Central memory CD8-positive, alpha-beta T cell (primary cell): ENCODE measurements around the gene C21orf91.

Experiments
- ATAC-seq: fragments of 150-1000 bp; cut with Tn5 transposase; replicated peaks from 2 replicates; pipeline ENCODE4 v1.10.0; 2022; ENCODE audit warnings: mild to moderate bottlenecking, moderate FRiP score, moderate number of reproducible peaks; ENCODE audit not compliant: poor library complexity, severe bottlenecking; ENCODE audit errors: extremely low read depth
- DNase-seq, 2 donors: peaks; one replicate each; pipeline ENCODE4 v3.0.0; 2021; ENCODE audit warnings: low spot score in 2 of 2
- H3K27ac Mint-ChIP-seq: one replicate; pipeline ENCODE4 v1.8.0; 2022; ENCODE audit warnings: low read depth, mild to moderate bottlenecking, moderate library complexity, mixed read lengths
- H3K27me3 Mint-ChIP-seq: one replicate; pipeline ENCODE4 v1.8.0; 2022; ENCODE audit warnings: mixed read lengths
- H3K36me3 Mint-ChIP-seq: one replicate; pipeline ENCODE4 v1.8.0; 2022; ENCODE audit warnings: mild to moderate bottlenecking, moderate library complexity, mixed read lengths; ENCODE audit not compliant: insufficient read depth
- H3K4me1 Mint-ChIP-seq: one replicate; pipeline ENCODE4 v1.8.0; 2022; ENCODE audit warnings: mixed read lengths
- H3K4me3 Mint-ChIP-seq: one replicate; pipeline ENCODE4 v1.8.0; 2022; ENCODE audit warnings: mild to moderate bottlenecking, moderate library complexity, mixed read lengths
- H3K9me3 Mint-ChIP-seq: one replicate; pipeline ENCODE4 v1.8.0; 2022; ENCODE audit warnings: mixed read lengths

C21orf91 gene

DNA sequence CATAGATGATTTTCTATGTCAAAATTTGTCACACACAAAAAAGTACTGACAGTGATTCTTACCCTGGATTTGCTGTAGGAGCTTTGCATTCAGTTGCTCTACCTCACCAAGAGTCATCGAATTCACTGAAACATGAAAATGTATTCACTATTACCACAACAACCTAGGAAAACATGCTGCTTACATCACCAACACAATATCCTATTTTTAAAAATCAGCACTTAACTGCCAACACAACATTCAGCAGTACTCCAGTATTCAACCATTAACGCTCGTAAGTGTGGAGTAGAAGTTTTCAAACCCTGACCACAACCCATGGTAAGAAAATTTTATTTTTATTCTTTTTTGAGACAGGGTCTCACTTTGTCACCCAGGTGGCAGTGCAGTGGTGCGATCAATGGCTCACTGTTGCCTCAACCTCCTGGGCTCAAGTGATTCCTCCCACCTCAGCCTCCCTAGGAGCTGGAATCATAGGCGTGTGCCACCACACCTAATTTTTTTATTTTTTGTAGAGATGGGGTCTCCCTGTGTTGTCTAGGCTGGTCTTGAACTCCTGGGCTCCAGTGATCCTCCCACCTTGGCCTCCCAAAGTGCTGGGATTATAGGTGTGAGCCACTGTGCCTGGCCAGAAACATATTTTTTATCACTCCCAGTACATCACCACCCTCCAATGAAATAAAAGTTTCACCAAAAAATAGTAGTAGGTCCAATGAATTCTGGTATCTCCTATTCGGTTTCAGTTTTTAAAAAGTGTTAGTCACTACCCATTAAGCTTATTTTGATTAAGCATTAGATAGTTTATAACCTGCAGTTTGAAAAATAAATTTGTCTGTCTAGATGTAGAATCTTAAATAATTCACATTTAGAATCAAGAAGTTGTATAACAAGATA lies 23.8 kb downstream of the C21orf91 start:
- DNase-seq (no peak), ATAC-seq (peak; percentile 13)
- peaks cover 12% of the 10 kb centered on the region for H3K36me3 Mint-ChIP-seq
- no peaks in the 10 kb centered on the region for H3K27me3 Mint-ChIP-seq
- H3K9me3 Mint-ChIP-seq, result no peaks in the 10 kb centered on the region
- peak overlapping the region; percentile 70 for H3K4me3 Mint-ChIP-seq
- H3K4me1 Mint-ChIP-seq, result peaks cover 40% of the 10 kb centered on the region
- H3K27ac Mint-ChIP-seq, result peak overlapping the region; percentile 89

DNA sequence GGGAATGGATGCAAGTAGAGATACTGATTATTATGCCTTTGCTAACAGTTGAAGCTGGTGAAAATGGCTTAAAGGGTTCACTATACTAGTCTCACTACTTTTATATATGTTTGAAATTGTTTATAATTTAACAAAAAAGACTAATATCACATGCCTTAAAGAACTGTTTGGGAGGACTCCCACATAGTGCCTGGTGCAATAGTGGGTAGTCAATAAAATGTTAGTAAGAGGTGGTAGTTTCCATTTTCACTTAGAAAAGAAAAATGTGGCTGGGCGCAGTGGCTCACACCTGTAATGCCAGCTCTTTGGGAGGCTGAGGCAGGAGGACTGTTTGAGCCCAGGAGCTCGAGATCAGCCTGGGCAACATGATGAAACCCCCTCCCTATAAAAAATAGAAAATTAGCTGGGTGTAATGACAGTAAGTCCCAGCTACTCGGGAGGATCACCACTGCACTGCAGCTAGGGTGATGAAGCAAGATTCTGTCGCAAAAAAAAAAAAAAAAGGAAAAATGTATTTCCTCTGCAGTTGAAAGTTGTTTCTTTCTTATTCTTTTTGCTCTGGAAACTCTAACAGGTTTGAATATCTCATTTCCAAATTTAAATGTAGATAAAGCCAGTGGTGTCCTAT lies 24.5 kb downstream of the C21orf91 start:
- DNase-seq (no peak), ATAC-seq (peak; percentile 11)
- Mint-ChIP-seq H3K36me3 (peaks cover 12% of the 10 kb centered on the region), H3K4me3 (peak overlapping the region; percentile 70), H3K27me3 (no peaks in the 10 kb centered on the region), H3K4me1 (peaks cover 47% of the 10 kb centered on the region), H3K9me3 (no peaks in the 10 kb centered on the region), H3K27ac (peak overlapping the region; percentile 89)

DNA sequence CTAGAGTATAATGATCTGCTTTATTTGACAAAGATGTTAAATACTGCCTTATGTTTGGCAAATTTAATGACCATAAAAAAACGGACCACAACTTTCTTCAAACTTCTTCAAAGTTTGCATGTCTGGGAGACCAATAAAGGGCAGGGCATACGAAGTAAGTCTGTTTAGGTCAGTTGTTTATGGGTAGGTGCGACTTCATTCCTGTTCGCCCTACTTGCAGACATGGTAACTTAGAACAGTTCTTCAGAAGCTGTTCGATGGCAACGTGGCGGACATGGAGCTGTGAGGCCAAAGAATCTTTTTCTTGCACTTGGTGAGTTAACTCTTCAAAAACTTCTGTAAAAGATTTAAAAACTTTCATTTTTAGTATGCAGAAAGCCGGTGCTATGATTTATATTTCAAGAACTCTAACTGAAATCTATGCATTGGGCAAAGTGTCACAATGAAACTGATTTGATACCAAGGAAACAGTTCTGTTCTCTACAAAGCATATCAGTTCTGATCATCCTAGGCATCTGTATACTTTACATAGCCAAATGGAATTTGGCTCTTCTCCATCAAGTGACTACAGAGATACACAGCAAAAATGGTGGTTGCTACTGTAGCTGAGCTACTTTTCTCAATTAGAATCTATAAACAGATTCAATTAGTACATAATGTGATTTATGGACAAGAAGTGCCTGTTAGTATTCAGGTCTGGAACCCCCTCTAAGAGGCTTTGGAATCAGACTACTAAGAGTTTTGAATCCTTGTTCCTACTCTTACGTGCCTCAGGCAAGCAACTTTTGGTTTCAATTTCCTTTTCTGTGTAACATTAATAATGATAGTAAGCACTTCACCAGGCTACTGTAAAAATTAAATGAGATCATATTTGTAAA lies 25.7 kb downstream of the C21orf91 start:
- Mint-ChIP-seq H3K36me3 (peaks cover 15% of the 10 kb centered on the region), H3K4me1 (peaks cover 50% of the 10 kb centered on the region), H3K27ac (peak overlapping the region; percentile 89), H3K4me3 (peak overlapping the region; percentile 70), H3K9me3 (no peaks in the 10 kb centered on the region), H3K27me3 (no peaks in the 10 kb centered on the region)
- DNase-seq, result no peak
- ATAC-seq, result peak; percentile 56

DNA sequence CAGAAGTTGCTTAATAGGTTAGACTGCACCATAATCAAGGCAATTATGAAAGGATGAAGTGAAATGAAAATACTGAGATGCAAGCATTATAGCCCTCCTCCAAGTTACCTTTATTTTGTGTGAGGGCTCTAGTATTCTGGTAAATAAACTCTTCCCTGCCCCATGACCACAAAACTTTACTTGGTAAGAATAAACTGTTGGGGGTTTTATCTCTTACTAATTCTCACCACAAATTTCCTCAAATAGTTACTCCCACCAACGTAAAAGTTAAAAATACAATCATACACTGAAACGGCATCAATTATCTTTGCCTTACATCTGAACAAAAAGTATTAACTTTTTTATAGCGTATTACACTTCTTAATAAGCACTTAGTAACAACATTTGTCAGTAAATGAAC lies 29.5 kb downstream of the C21orf91 start:
- H3K36me3 Mint-ChIP-seq, result peaks cover 16% of the 10 kb centered on the region
- ATAC-seq, result peak; percentile 14
- peak overlapping the region; percentile 75 for H3K4me3 Mint-ChIP-seq
- DNase-seq, result no peak
- peaks cover 5% of the 10 kb centered on the region for H3K9me3 Mint-ChIP-seq
- no peaks in the 10 kb centered on the region for H3K27me3 Mint-ChIP-seq
- peak overlapping the region; percentile 93 for H3K27ac Mint-ChIP-seq
- H3K4me1 Mint-ChIP-seq, result peaks cover 64% of the 10 kb centered on the region

DNA sequence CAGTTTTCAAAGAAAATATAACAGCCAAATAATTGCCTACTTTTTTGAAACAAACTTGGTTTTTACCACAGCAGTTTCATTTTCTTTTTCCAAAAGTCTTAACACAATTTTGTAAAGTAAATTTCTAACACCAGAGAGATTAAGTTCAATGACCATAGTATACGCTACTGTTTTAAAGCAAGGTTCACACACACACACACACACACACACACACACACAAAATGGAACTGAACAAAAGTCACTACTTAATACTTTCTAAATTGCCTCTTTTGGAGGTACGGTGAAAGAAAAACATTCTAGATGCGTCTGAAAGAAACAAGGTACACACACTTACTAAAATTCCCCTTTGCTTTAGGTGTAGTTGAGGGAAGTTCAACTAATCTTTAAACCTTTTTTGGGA lies 30.1 kb downstream of the C21orf91 start:
- Mint-ChIP-seq H3K9me3 (peaks cover 5% of the 10 kb centered on the region), H3K4me1 (peaks cover 69% of the 10 kb centered on the region), H3K4me3 (peak overlapping the region; percentile 75), H3K27me3 (no peaks in the 10 kb centered on the region), H3K27ac (peak overlapping the region; percentile 93), H3K36me3 (peaks cover 16% of the 10 kb centered on the region)
- ATAC-seq (no peak), DNase-seq (no peak)

DNA sequence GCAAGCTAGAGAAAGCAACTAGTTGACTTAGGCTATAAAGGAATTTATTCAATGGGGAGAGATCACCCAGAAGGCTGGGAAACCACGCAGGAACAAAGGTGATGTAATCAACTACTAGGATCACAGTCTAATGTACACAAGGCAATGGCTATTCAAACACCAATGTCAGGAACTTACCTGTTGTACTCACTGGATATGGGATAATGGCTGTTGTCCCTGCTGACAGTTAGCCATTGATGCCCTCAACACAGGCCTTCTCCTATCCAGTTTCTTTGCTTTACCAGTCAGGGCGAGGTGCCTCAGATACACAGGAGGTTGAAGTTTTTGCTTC lies 32.3 kb downstream of the C21orf91 start:
- Mint-ChIP-seq H3K27me3 (no peaks in the 10 kb centered on the region), H3K4me3 (peak overlapping the region; percentile 75), H3K27ac (peak overlapping the region; percentile 93), H3K36me3 (peaks cover 17% of the 10 kb centered on the region), H3K9me3 (peaks cover 5% of the 10 kb centered on the region), H3K4me1 (peaks cover 88% of the 10 kb centered on the region)
- ATAC-seq, result no peak
- no peak for DNase-seq

DNA sequence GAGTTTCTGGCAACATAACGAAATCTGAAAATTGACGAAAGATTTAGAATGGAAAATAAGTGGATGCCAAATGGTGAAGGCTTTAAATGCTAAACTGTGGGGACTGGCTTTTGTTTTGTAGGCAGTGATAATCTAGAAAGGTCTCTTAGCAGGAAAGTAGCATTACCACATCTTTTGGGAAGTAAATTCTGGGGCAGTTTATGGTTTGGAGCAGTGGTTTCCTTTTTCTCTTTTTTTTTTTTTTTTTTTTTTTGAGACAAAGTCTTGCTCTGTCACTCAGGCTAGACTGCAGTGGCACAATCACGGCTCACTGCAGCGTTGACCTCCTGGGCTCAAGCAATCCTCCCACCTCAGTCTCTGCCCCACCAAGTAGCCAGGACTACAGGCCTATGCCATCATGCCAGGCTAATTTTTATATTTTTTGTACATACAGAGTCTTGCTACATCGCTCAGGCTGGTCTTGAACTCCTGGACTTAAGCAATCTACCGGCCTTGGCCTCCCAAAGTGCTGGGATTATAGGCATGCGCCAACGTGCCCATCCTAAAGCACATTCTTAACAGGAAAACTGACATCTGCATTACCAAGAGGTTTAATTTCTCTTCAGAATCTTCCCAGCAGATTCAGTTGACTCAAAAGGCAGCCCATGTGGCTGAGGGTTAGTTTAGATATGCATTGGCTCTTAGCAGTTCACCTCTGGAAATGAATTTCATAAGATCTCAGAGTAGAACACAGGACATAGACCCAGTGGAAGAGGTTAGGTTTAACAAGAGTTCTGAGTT lies 32.9 kb downstream of the C21orf91 start:
- peaks cover 92% of the 10 kb centered on the region for H3K4me1 Mint-ChIP-seq
- no peaks in the 10 kb centered on the region for H3K27me3 Mint-ChIP-seq
- peaks cover 17% of the 10 kb centered on the region for H3K36me3 Mint-ChIP-seq
- DNase-seq, result no peak
- peak overlapping the region; percentile 93 for H3K27ac Mint-ChIP-seq
- peaks cover 5% of the 10 kb centered on the region for H3K9me3 Mint-ChIP-seq
- ATAC-seq, result no peak
- H3K4me3 Mint-ChIP-seq, result peak overlapping the region; percentile 75

DNA sequence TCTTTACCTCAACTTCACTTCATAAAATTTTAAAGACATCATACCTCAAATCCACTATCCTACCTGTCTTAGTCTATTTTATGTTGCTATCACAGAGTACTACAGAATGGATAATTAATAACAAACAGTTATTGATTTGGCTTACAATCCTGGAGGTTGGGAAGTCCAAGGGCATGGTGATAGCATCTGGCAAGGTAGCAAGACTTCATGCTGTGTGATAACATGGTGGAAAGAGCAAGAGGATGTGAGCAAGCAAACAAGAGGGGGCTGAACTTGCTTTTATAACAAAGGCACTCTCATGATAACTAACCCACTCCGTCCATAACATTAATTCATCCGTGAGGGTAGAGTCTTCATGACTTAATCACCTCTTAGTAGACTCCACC lies 33.8 kb downstream of the C21orf91 start:
- Mint-ChIP-seq H3K9me3 (peaks cover 5% of the 10 kb centered on the region), H3K27ac (peak overlapping the region; percentile 93), H3K4me3 (peak overlapping the region; percentile 57), H3K4me1 (peaks cover 93% of the 10 kb centered on the region), H3K27me3 (no peaks in the 10 kb centered on the region), H3K36me3 (peaks cover 17% of the 10 kb centered on the region)
- DNase-seq (no peak), ATAC-seq (no peak)

DNA sequence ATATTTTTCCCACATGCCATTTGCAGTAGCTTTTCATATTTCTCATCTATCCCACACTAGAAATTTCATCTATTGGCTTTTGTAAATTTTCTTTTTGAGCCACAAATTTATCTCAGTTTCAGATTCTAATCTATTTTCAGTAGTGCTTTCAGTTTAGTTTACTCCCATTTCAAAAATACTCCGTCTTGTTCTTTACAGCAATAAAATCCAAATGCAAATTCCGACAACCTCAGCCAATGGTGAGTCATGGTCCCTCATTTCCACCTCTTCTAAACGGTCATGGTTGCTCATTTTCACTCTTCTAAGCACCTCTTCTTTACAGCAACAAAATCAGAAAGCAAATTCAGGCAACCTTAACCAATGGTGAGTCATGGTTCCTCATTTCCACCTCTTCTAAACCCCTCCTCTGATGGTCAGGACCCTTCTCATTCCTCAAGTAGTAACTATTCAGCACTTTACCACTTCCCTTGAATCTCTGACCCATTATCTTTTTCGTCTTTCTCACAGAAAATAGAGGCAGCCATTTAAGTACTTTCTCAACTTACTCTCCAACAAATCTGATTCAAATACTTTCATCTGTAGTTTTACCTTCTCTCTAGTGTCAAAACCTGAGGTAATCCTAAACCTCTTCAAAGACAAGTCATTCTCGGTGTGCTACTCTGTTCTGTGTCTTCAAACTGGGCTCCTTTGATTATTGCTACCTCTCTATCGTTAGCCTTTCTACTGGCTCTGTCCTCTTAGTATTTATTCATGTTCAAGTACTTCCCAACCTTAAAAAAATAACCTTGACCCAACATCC lies 34.4 kb downstream of the C21orf91 start:
- peaks cover 5% of the 10 kb centered on the region for H3K9me3 Mint-ChIP-seq
- DNase-seq (no peak), ATAC-seq (no peak)
- H3K4me3 Mint-ChIP-seq, result peak overlapping the region; percentile 57
- no peaks in the 10 kb centered on the region for H3K27me3 Mint-ChIP-seq
- peaks cover 17% of the 10 kb centered on the region for H3K36me3 Mint-ChIP-seq
- H3K4me1 Mint-ChIP-seq, result peaks cover 94% of the 10 kb centered on the region
- peak overlapping the region; percentile 93 for H3K27ac Mint-ChIP-seq

DNA sequence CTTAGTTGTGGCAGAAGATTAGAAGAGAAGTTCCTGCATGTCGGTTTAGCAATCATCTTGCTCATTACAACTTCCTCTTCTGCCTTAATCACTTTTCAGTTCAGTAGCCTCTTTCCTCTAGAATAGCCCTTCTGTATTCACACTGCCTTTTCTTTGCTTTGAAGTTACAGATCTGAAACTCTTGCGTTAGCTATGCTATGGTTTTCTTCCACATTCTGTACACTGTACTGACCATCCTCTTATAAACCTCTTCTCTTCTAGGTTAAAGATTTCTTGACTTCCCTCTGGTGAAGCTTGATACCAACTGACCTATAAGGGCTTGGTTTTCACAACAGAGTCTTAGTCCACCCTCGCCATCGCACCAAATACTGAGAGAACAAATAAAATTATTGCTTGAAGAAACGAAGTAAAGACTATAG lies 35.0 kb downstream of the C21orf91 start:
- Mint-ChIP-seq H3K4me3 (peak overlapping the region; percentile 57), H3K9me3 (peaks cover 5% of the 10 kb centered on the region), H3K27ac (peak overlapping the region; percentile 93), H3K27me3 (no peaks in the 10 kb centered on the region), H3K36me3 (peaks cover 17% of the 10 kb centered on the region), H3K4me1 (peaks cover 92% of the 10 kb centered on the region)
- ATAC-seq, result peak; percentile 35
- DNase-seq, result no peak

DNA sequence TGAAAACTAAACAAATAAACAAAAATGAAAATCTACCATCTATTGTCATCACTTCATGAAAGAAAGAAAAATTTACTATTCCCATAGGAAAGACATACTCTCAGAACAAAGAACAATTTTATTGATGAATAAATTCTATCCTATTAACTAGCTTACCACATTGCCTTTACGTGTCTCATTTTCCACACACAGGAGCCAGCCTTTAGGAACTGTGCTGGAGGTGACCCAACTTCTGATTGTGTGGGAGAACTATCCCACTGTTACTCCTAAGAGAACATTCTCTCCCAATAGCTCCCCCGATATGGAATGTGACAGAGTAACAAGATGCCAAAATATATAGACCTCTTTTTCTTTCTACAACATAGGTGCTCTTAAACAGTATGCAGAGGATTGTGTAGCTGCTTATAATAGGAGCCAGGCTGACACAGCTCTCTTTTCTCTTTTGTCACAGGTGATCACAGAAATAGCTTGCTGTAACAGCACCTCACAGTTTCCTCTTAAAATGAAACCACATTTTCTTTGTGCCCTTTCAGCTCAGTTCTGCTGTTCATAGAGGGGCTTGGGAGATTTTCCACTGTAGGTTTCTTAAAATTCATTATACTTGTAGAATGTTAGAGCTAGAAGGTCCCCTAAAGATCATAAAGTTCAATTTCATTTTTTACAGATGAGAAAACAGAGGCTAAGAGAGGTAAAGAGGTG lies 35.5 kb downstream of the C21orf91 start:
- peaks cover 5% of the 10 kb centered on the region for H3K9me3 Mint-ChIP-seq
- ATAC-seq (peak; percentile 59), DNase-seq (no peak)
- H3K4me3 Mint-ChIP-seq, result peak overlapping the region; percentile 57
- peak overlapping the region; percentile 93 for H3K27ac Mint-ChIP-seq
- peaks cover 88% of the 10 kb centered on the region for H3K4me1 Mint-ChIP-seq
- peaks cover 14% of the 10 kb centered on the region for H3K36me3 Mint-ChIP-seq
- H3K27me3 Mint-ChIP-seq, result no peaks in the 10 kb centered on the region
